HepG2 (cell line): ENCODE data around the gene SMIM14. TPM values are rescaled to one million over a fixed set of nuclear protein-coding genes. Genes with fewer than 3 reads are reported as not detected.

Experiments
- BCL6 ChIP-seq: IDR thresholded peaks from 2 replicates; pipeline ENCODE4 v1.6.1; 2016; ENCODE audit warnings: missing genetic modification reagents, missing compliant biosample characterization
- CBX2 ChIP-seq, 2 experiments: fragments of 200-600 bp in 1 of 2; sonication (generic); formaldehyde crosslinking in 1 of 2; IDR thresholded peaks; 2 replicates each; pipeline versions ENCODE4 v1.7.0 to v1.8.1; 2018 to 2022; ENCODE audit warnings: low read depth in 2 of 2, low read length in 1 of 2, mild to moderate bottlenecking in 1 of 2, missing genetic modification reagents in 1 of 2
- CREB3 ChIP-seq: sonication (generic); formaldehyde crosslinking; IDR thresholded peaks from 2 replicates; pipeline ENCODE4 v1.5.0; 2020; ENCODE audit warnings: missing genetic modification reagents
- DRAP1 ChIP-seq: IDR thresholded peaks from 2 replicates; pipeline ENCODE4 v1.6.1; 2016; ENCODE audit warnings: missing genetic modification reagents, missing compliant biosample characterization
- HHEX ChIP-seq: IDR thresholded peaks from 2 replicates; pipeline ENCODE4 v1.6.1; 2016; ENCODE audit warnings: control low read depth
- MAZ ChIP-seq, 2 experiments: sonication (generic) in 1 of 2; formaldehyde crosslinking in 1 of 2; IDR thresholded peaks; 2 replicates each; pipeline versions ENCODE4 v1.5.0 to v1.6.1; 2012 to 2020; ENCODE audit warnings: low read depth in 2 of 2, mild to moderate bottlenecking in 2 of 2, borderline replicate concordance in 1 of 2, improper control_type of control experiment in 1 of 2, low read length in 1 of 2, missing genetic modification reagents in 1 of 2, moderate library complexity in 1 of 2
- MED13 ChIP-seq: sonication (generic); formaldehyde crosslinking; IDR thresholded peaks from 2 replicates; pipeline ENCODE4 v1.5.0; 2020; ENCODE audit warnings: missing genetic modification reagents
- MIXL1 ChIP-seq: IDR thresholded peaks from 2 replicates; pipeline ENCODE4 v1.6.1; 2016
- MLLT10 ChIP-seq: sonication (generic); formaldehyde crosslinking; IDR thresholded peaks from 2 replicates; pipeline ENCODE4 v1.4.0; 2020; ENCODE audit warnings: missing genetic modification reagents
- MXD1 ChIP-seq: sonication (generic); formaldehyde crosslinking; IDR thresholded peaks from 2 replicates; pipeline ENCODE4 v1.4.0; 2020; ENCODE audit warnings: mild to moderate bottlenecking, missing genetic modification reagents
- MZF1 ChIP-seq: sonication (generic); formaldehyde crosslinking; IDR thresholded peaks from 2 replicates; pipeline ENCODE4 v1.8.1; 2023; ENCODE audit warnings: mild to moderate bottlenecking, missing genetic modification reagents, borderline replicate concordance
- NCOA5 ChIP-seq: sonication (generic); formaldehyde crosslinking; IDR thresholded peaks from 2 replicates; pipeline ENCODE4 v1.4.0; 2020; ENCODE audit warnings: missing genetic modification reagents
- NR2F2 ChIP-seq: IDR thresholded peaks from 2 replicates; pipeline ENCODE4 v1.6.1; 2012; ENCODE audit warnings: low read depth, inconsistent platforms, borderline replicate concordance
- PRDM15 ChIP-seq: sonication (generic); formaldehyde crosslinking; IDR thresholded peaks from 2 replicates; pipeline ENCODE4 v1.4.0; 2020; ENCODE audit warnings: missing genetic modification reagents
- RBFOX2 ChIP-seq: fragments of 200-400 bp; formaldehyde crosslinking; IDR thresholded peaks from 2 replicates; pipeline ENCODE4 v1.6.1; 2017; ENCODE audit warnings: low read depth, mild to moderate bottlenecking, low read length
- REXO4 ChIP-seq: sonication (generic); formaldehyde crosslinking; IDR thresholded peaks from 2 replicates; pipeline ENCODE4 v1.8.0; 2022; ENCODE audit warnings: missing genetic modification reagents, mild to moderate bottlenecking, borderline replicate concordance
- SP1 ChIP-seq, 2 experiments: fragments of 450-650 bp in 1 of 2; sonication (generic) in 1 of 2; formaldehyde crosslinking in 1 of 2; IDR thresholded peaks; 2 replicates each; pipeline versions ENCODE4 v1.4.0 to v1.6.1; 2016 to 2020; ENCODE audit warnings: missing genetic modification reagents in 1 of 2
- ZHX1 ChIP-seq: sonication (generic); formaldehyde crosslinking; IDR thresholded peaks from 2 replicates; pipeline ENCODE4 v1.8.1; 2022; ENCODE audit warnings: low read depth, mild to moderate bottlenecking, missing genetic modification reagents
- ZNF230 ChIP-seq: sonication (generic); formaldehyde crosslinking; IDR thresholded peaks from 2 replicates; pipeline ENCODE4 v1.4.0; 2020; ENCODE audit warnings: mild to moderate bottlenecking, missing genetic modification reagents
- ZNF256 ChIP-seq: sonication (generic); formaldehyde crosslinking; conservative IDR thresholded peaks from 2 replicates; pipeline ENCODE4 v1.4.0; 2020; ENCODE audit warnings: missing genetic modification reagents
- ZNF317 ChIP-seq: sonication (generic); formaldehyde crosslinking; IDR thresholded peaks from 2 replicates; pipeline ENCODE4 v1.5.0; 2020; ENCODE audit warnings: mild to moderate bottlenecking, missing genetic modification reagents
- ZNF740 ChIP-seq: sonication (generic); formaldehyde crosslinking; IDR thresholded peaks from 2 replicates; pipeline ENCODE4 v1.4.0; 2020; ENCODE audit warnings: missing genetic modification reagents
- polyA plus RNA-seq, 8 experiments: library from polyadenylated mRNA; depleted of rRNA in 3 of 8; stranded (reverse) in 7 of 8; unstranded in 1 of 8; fragments of >200 nt; fragmentation: Illumina TruSeq in 4 of 8; extraction: Trizol in 4 of 8; gene quantifications; 2 replicates each; pipeline versions ENCODE4 v1.2.1 to v1.2.3, GENCODE V29; 2011 to 2016; ENCODE audit warnings: low read depth in 4 of 8, missing spikeins in 1 of 8, mixed read lengths in 1 of 8; ENCODE audit not compliant: insufficient read depth in 1 of 8
- total RNA-seq, 5 experiments: library from RNA; depleted of rRNA; stranded (reverse); fragments of >200 nt; fragmentation: Illumina TruSeq; extraction: Trizol; gene quantifications; 2 replicates each; pipeline ENCODE4 v1.2.3, GENCODE V29; 2016; ENCODE audit warnings: low read depth in 1 of 5

The SMIM14 gene
- total and polyA plus RNA-seq, 2 of the 13 experiments (the other 11 are each of a cell fraction or from before 2014, with no cell fraction given) = 16.3 to 28.1 TPM

GRCh38 chr4:39528061-39528465, 110.6 kb downstream of the SMIM14 start (continued):
- TF ChIP-seq PRDM15 (CRISPR knock-in tag) (peak; percentile 13; the same call in 1 of the 2 replicates), MZF1 (no peak), MED13 (no peak; the same call in 1 of the 2 replicates), ZNF317 (CRISPR knock-in tag) (peak; percentile 53; the same call in 1 of the 2 replicates), REXO4 (CRISPR knock-in tag) (peak; percentile 73; the same call in 1 of the 2 replicates), ZNF230 (CRISPR knock-in tag) (0 out of 2 replicates have a peak, but pooled peaks have one; percentile 22), NCOA5 (CRISPR knock-in tag) (no peak), MAZ (IDR thresholded peaks at IDR 0.05; ENCODE audit: borderline replicate concordance, low read depth, low read length) (no peak), MAZ (CRISPR knock-in tag; IDR thresholded peaks at IDR 0.05; ENCODE audit: low read depth) (no peak), BCL6 (CRISPR knock-in tag) (no peak), DRAP1 (CRISPR knock-in tag) (no peak), CREB3 (CRISPR knock-in tag) (no peak), HHEX (no peak), SP1 (IDR thresholded peaks at IDR 0.05) (no peak), SP1 (CRISPR knock-in tag; IDR thresholded peaks at IDR 0.05) (no peak), ZHX1 (CRISPR knock-in tag) (0 out of 2 replicates have a peak, but pooled peaks have one; percentile 39), NR2F2 (0 out of 2 replicates have a peak, but pooled peaks have one; percentile 0), MLLT10 (CRISPR knock-in tag) (no peak), CBX2 (IDR thresholded peaks at IDR 0.05; ENCODE audit: low read depth, low read length) (no peak), CBX2 (CRISPR knock-in tag; IDR thresholded peaks at IDR 0.05; ENCODE audit: low read depth) (no peak), MIXL1 (no peak), ZNF740 (CRISPR knock-in tag) (no peak), RBFOX2 (no peak), MXD1 (CRISPR knock-in tag) (no peak), ZNF256 (0 out of 2 replicates have a peak, but pooled peaks have one; percentile 13)
